GM21390 (cell line): Measurements from ENCODE around the gene ZNF566.
A peak's percentile ranks its signal among the peaks of the same experiment; 100 is the strongest.
"Not testable (repeated sequence)": the region's sequence is repeated elsewhere in the genome, so short reads cannot be mapped to it uniquely, and the experiment has no call there.

ENCODE experiments used
- ATAC-seq: cut with Tn5 transposase; IDR thresholded peaks from one replicate; pipeline ENCODE4 v1.9.1; 2021; ENCODE audit not compliant: unreplicated experiment

Gene ZNF566

DNA sequence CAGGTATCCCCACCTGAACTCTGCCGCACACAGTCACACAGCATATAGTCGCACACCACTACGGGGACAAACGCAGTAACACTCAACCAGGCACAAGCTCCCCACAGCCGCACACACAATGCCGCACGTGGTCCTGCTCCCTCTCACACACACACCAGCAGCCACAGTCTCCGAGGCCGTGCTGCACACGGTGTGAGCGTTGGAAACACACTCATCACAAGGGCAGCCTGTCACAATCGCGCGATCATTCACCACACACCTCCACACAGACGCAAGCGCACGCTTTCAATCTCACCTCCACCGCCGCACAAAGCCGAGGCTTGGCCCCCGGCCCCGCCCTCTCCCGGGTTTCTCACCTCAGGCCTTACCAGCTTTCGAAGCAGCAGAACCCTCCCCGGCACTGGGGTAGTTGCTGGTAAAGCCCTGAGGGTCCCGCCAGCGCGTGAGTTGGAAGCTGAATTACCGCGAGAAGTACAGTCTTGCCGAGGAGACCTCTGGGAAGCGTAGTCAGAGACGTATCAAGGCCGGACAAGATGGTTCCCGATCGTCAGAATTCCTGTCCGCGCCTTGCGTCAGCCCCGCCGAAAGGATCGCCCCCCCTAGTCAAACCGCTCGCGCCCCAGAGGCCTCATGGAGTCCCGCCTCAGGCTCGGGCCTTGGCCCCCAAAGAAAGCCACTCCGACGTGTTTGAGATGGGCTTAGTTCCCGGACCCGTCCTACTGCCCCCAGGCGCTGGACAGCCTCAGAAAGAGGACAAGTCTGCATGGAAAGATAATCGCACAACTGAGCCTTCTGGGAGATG lies at the start of gene ZNF566:
Gene ZNF566 (minus strand): TSS at position 444 of the 802 bp plus-strand sequence. CDS start 13,004 bp downstream, outside the sequence.
- peak; percentile 82 for ATAC-seq

DNA sequence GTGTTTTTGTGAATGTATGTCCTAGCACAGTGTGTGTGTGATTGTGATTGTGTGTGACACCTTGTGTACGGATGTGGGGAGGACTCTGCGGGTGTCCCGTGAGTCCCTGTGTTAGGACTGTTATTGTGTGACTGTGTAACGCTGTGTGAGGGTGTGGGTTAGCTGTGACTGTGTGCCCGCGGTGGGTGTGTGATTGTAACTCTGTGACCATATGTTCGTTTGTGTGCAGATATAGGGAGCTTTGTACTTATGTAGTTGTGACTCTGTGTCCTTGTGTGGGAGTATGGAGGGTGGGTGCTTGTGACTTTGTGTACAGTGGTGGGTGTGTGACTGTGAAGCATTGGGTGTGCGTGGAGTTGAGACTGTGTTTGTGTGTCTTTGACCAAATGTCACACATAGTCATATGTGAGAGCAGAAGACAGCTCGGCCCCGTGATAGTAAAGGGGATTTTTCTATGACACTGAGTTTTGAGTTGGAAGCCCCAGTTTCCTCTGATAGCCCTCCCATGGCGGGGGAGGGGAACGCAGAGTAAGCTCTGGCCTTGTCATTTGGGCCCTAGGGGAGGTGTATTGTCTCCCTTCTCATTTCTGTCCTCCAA lies 39.7 kb upstream of the ZNF566 start:
- ATAC-seq, result peak; percentile 22

- ATAC-seq, result peak; percentile 86
These were observed 39.0 kb upstream of the ZNF566 start, which contains the start of gene ZNF260 for GRCh38 chr19:36528194-36528920. TSS of gene ZNF260 (minus strand) at chr19:36528271. CDS start at chr19:36515238, 13,033 bp downstream.

DNA sequence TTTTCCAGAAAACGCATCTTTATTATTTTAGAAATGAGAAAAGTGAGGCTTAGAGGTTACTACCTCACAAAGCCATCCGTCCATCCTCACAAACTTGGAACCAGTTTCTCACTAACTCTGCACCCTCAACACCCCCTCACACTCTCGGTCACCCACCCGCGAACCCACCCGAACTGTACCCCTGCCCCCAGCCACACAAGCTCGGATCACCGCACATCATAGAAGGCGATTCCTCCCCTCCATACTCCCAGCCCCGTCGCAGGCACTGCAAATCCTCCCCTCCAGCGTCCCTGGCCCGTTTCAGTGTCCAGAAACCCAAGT lies 38.5 kb upstream of the ZNF566 start:
- no peak for ATAC-seq

GRCh38 chr19:36527341-36527740 lies 38.0 kb upstream of the ZNF566 start:
- no peak for ATAC-seq

DNA sequence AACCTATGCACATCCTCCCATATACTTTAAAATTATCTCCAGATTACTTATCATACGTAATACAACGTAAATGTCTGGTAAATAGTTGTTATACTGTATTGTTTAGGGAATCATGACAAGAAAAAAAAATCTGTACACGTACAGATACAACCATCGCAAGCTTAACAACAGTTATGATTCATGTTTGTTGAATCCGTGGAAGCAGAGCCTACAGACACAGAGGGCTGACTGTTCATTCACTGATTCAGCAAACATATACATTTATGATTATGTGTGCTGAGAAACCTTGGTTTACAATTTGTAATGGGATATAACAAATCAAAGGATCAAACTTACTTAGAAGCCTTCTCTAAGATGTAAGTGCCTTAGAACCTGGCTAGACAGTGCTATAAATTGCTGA lies 37.2 kb upstream of the ZNF566 start:
- ATAC-seq, result no peak

DNA sequence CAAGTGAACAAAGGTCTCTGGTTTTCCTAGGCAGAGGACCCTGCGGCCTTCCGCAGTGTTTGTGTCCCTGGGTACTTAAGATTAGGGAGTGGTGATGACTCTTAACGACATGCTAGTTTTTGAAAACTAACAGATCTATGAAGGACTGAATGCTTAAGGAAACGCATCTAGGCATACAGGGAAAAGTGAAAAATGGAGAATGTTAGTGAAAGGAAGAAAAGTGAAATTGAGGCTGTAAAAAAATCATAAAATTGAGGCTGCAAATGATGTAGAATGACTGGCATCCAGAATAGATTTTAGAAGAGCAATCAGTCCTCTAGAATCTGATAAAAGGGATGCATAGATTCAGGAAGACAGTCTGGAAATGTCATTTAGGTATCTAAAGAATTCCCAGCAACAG lies 35.3 kb upstream of the ZNF566 start:
- no peak for ATAC-seq

- no peak for ATAC-seq
These were observed 24.8 kb upstream of the ZNF566 start for GRCh38 chr19:36514012-36514612.

- ATAC-seq, result no peak
These were observed 19.0 kb upstream of the ZNF566 start for GRCh38 chr19:36508325-36508724.

DNA sequence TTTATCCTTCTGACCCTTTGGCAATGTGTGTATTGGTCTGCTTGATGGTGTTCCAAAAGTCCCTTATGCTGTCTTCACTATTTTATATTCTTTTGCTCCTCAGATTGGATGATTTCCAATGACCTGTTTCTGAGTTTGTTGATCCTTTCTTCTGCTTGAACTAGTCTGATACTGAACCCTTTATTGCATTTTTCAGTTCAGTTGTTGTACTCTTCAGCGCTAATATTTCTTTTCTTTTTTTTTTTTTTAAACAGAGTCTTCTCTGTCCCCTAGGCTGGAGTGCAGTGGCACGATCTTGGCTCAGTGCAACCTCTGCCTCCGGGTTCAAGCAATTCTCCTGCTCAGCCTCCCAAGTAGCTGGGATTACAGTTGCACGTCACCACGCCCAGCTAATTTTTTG lies 12.6 kb upstream of the ZNF566 start:
- no peak for ATAC-seq

DNA sequence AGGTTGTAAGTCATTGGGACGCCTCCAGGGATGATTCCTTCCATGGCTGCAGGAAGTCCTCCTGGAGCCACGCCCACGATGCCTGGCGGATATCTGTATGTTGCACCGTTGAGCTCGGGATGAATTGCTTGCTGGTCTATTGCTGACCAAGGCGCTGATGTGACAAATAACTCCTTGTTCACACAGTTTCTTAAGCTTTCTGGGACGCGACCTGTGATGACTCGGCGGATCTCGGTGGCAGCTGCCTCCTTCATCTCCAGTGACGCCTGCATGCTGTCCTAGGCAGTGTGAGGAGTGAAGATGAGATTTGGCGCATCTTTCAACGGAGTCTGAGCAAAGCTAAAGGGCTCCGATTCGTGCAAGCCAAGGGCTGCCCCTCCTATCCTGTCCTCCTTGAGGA lies 7.6 kb upstream of the ZNF566 start:
- no peak for ATAC-seq

- ATAC-seq, result not testable (repeated sequence)
These were observed 3.5 kb upstream of the ZNF566 start for GRCh38 chr19:36492689-36493453.

- not testable (repeated sequence) for ATAC-seq
These were observed 1.5 kb upstream of the ZNF566 start for GRCh38 chr19:36490846-36491245.

DNA sequence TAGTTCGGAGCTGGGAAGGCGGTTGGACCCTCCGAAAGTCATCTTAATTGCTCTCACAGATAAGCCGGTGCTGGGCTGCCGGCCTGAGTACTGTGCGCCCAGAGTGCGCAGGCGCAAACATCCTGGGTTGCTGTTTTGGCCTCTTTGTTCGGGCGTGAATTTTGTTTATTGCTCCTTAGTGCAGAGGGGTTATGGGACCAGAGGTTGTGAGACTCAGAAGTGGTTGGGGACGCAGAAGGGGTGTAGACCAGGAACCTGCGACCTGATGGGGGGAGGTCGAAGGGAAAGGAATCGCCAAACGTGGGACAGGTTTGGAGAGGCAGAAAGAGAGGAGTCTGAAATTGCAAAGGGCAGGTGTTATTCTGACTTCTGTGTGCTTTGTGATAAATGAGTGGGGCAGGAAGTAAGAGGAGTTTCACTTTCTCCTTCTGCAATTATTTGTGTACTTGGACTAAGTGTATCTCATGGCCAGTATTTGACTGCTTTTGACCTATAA lies 607 bp upstream of the ZNF566 start:
- ATAC-seq, result peak; percentile 63

DNA sequence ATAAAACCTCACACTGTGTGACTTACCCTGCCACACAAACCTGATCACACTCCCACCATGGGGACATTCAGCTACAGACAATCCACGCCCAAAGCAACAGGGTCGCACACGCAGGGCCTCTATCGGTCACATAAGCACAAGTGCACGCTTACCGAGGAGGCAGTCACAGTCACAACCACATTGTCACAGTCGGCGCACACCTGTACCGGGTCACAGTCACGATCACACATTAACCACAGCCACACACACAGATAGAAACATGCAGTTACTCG lies 579 bp downstream of the ZNF566 start:
- ATAC-seq, result peak; percentile 15

GRCh38 chr19:36488118-36488845 lies 1.1 kb downstream of the ZNF566 start:
- ATAC-seq, result no peak

- ATAC-seq, result no peak
These were observed 5.7 kb downstream of the ZNF566 start for GRCh38 chr19:36483653-36484052.

GRCh38 chr19:36482876-36483275 lies 6.5 kb downstream of the ZNF566 start:
- ATAC-seq, result no peak

GRCh38 chr19:36460046-36460445 lies 29.3 kb downstream of the ZNF566 start:
- no peak for ATAC-seq

DNA sequence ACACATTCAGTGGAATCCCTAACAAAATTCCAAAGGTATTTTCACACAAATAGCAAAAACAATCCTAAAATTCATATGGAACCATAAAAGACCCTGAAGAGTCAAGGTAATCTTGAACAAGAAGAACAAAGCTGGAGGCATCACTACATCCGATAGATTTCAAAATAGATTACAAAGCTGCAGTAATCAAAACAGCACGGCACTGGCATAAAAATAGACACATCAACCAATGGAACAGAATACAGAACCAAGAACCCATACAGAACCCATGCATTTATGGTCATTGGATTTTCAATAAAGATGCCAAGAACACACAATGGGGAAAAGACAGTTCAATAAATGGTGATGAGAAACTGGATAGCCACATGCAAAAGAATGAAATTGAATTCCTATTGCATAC lies 32.5 kb downstream of the ZNF566 start:
- ATAC-seq, result no peak
